Stimulated activated CD4-positive, alpha-beta T cell treated with anti-CD3 and anti-CD28 coated beads, Interleukin-15, amount 100 ng/mL, for 48 hours (primary cell): ENCODE data around the gene ILDR2.

Source experiments
- DNase-seq, 2 donors: peaks; one replicate each; pipeline ENCODE4 v3.0.0-alpha.2; 2020; ENCODE audit warnings: low read depth in 2 of 2

The ILDR2 gene, protein sequence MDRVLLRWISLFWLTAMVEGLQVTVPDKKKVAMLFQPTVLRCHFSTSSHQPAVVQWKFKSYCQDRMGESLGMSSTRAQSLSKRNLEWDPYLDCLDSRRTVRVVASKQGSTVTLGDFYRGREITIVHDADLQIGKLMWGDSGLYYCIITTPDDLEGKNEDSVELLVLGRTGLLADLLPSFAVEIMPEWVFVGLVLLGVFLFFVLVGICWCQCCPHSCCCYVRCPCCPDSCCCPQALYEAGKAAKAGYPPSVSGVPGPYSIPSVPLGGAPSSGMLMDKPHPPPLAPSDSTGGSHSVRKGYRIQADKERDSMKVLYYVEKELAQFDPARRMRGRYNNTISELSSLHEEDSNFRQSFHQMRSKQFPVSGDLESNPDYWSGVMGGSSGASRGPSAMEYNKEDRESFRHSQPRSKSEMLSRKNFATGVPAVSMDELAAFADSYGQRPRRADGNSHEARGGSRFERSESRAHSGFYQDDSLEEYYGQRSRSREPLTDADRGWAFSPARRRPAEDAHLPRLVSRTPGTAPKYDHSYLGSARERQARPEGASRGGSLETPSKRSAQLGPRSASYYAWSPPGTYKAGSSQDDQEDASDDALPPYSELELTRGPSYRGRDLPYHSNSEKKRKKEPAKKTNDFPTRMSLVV

DNA sequence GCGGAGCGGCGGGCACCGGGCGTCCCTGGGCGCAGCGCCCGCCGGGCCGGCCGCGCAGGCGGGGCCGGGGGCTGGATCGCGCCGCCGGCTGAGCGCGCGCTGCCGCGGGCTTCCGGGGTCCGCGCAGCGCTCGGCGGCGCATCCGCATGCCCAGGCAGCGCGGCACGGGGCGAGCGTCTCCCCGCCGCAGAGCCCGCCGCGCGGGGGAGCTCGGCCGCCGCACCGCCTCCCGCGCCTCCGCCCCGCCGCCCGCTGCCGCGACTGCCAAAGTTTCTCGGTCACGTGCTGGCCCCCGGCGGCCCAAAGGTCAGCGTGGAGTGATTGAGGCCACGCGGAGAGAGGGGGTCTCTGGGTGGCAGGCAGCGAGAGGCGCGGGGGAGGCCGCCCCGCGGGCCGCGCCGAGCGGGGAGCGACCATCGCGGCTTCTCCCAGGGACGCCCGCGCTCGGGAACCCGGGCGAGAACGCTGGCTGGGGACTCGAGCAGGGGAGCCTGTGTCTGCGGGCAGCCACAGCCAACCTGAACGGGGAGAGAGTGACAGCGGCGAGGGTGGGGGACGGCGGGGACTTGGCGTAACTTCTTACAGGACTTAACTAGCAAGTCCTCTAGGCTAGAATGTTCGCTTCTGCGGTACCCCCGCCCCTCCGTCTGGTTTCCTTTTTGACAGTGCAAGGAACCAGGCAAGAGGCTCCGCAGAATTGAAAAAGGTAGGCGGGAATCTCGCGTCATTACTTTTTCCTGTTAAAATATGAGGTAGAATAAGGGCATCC is at the start of gene ILDR2:
ILDR2 (minus strand) TSS at position 180 of the 769 bp plus-strand sequence. CDS start 272 bp downstream, outside the sequence.
- DNase-seq = peak; percentile 54 to 58

DNA sequence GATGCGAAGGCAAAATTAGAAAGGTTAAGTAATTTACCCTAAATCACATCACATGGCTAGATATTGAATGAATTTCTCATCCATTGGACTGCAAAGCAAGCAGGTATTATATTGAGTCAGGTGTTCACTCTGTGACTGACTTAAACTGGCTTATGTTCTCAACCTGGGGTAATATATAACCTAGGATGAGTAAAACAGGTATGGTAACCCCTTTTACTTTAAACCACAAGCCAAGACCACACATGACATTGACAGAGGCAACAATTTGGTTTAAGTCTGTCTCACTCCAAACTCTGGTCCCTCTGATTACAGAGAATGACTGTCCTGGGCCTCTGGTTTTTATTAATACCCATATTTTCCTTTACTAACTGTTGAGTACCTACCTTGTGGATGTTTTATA is 47.0 kb upstream of the ILDR2 start:
- no peak for DNase-seq

DNA sequence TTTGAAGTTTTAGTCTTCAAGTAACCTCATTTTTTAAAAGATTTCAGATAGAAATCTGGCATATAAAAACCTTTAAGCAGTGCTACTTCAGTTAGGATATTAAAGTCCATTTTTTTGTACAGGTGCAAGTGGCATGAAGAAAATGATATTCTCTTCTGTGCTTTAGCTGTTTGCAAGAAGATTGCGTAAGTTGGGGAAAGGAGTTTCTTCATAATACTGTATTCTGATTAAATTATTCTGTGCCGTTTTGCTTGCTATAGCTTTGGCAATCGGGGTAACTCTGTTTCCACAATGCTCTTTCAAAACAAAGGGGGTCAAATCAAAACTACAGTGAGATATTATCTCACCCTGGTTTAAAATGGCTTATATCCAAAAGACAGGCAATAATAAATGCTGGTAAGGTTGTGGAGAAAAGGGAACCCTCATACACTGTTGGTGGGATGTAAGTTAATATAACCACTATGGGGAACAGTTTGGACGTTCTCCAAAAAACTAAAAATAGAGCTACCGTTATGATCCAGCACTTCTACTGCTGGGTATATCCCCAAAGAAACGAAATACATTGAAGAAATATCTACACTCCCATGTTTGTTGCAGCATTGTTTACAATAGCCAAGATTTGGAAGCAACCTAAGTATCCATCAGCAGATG is 40.9 kb upstream of the ILDR2 start:
- DNase-seq = no peak

DNA sequence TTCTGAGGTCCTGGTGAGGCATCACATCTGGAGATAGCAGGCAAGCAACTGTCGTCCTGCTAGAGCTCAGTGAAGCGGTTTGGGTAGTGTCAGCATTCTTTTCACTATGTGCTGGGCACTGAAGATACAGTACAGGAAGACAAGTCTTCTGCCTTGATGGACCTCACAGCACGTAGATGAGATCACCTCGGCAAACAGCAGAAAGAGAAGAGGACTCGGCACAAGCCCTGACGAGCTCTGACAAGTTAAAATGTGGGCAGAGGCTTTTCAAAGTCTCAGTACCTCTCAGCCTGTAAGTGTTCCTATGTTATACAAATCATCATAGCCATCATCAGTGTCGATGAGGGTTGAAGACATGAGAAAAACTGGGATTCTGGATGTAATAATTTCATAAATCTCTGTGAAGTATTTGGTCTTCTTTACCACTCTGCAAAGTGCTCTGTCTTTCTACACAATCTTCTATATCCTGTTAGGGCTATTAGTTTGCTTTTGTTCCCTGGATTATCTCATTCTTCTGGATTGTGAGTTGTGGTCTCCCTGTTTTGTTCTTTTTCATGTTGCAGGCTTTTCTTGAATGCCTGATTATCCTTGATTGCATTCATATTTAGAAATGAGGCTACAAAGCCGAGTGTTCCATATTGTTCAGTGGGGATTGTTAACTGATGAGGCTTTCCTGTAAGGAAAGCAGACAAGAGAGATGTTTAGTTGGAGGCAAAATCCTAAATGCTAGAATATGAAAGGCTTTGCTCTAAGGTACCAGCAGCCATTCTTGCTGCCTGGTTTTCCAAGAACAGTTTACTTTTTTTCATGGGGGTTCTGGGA is 38.0 kb upstream of the ILDR2 start:
- no peak for DNase-seq

DNA sequence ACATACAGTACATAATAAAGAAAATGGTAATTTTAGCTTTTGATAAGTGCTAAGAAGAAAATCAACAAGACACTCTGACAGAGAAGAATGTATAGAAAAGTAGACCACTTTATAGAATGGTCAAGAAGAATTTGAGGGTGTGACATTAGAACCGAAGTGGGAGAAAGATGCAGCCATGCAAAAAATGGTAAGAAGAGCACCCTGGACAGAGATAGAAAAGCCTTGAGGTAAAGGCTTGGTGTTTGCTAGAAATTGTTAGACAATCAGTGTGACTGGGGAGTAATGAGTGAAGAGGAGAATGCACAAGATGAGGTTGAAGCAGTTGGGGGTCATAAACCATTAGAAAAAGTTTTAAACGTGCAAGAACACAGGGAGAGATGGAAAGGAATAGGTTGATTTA is 37.2 kb upstream of the ILDR2 start:
- no peak for DNase-seq

DNA sequence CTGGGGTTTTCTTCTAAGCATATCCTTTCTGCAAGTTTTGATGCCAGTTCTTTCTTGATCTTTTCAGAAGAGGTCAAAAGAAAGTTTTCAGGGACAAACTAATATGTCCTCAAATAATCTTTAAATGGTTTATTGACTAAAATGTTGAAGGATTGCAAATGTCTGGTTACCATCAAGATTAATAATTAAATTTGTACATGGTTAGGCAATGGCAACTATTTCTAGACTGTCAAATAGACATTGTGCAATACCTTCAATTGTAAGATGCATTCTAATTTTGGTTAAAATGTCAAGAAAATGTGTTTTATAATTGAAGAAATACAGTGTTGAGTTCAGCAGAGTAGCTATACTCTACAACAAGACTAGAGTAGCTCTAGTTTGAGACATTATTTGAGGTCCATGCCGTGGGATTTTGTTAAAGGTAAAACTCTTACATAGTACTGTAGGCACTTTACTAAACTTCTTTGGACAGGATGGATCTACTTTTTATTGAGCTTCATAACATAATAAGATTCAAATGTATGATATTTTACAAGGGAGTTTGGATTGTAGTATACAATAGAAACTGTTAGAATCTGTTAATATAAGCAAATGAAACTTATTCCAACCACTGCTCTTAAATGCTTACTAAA is 36.3 kb upstream of the ILDR2 start:
- no peak for DNase-seq

DNA sequence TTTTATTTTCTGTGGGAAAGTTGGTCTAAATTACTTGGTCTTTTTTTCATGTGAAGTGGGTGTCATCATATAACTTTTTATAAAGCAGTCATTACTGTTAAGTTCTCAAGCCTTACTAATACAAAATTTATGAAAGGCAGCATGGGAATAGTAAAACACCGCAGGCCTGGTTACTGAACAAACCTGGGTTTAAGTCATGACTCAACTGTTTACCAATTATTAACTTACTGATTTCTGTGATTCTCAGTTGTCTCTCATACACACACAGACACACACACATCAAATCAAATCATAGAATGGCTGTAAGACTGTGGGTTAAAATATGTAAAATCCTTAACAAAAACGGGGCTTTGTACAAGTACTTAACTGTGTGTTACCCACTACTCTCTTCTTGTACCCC is 28.4 kb upstream of the ILDR2 start:
- DNase-seq = no peak

DNA sequence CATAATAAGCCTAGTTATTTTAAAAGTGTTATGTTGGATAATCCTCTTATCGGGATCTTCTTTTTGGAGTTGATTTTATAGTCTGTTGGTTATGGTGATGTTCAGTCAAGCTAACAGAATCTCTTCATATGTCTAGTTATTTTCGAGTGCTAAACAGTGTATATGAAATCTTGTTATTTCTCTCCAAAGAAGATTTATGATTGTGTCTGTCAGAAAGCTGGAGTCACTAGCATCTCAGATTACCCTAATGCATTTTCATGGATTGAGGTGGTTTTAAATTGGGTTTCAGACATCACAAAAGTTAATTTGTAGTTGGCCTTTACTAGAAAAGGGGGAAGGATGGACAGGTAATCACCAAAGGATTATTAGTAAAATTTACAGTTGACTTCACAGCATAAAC is 27.0 kb upstream of the ILDR2 start:
- DNase-seq = no peak

DNA sequence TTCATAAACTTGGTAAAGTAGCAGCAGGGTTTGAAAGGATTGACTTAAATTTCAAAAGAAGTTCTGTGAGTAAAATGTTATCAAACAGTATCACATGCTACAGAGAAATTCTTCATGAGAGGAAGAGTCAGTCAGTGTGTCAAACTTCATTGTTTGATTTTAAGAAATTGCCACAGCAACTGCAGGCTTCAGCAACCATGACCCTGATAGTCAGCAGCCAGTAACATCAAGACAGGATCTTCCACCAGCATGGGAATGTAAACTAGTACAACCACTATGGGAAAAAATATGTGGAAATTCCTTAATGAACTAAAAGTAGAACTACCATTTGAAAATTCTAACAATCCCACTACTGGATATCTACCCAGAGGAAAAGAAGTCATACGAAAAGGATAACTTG is 25.2 kb upstream of the ILDR2 start:
- DNase-seq = no peak

DNA sequence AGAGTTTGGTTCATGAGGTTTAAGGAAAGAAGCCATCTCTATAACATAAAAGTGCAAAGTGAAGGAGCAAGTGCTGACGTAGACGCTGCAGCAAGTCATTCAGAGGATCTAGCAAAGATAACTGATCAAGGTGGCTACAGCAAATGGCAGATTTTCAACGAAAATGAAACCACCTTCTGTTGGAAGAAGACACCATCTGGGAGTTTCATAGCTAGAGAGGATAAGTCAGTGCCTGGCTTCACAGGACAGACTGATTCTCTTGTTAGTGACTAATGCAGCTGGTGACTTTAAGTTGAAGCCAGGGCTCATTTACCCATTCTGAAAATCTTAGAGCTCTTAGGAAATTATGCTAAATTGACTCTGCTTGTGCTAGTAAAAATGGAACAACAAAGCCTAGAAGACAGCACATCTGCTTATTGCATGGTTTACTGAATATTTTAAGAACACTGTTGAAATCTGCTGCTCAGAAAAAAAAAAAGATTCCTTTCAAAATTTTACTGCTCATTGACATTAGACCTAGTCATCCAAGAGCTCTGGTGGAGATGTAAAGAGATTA is 24.2 kb upstream of the ILDR2 start:
- no peak for DNase-seq

DNA sequence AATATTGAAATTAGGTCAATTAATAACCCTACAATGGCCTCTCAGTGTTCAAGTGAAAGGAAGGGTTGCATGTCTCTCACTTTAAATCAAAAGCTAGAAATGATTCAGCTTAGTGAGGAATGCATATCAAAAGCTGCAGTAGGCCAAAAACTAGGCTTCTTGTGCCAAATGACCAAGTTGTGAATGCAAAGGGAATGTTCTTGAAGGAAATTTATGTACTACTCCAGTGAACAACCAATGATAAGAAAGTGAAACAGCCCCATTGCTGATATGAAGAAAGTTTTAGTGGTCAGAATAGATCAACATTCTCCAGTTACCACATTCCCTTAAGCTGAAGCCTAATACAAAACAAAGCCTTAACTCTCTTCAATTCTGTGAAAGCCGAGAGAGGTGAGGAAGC is 23.7 kb upstream of the ILDR2 start:
- no peak for DNase-seq

DNA sequence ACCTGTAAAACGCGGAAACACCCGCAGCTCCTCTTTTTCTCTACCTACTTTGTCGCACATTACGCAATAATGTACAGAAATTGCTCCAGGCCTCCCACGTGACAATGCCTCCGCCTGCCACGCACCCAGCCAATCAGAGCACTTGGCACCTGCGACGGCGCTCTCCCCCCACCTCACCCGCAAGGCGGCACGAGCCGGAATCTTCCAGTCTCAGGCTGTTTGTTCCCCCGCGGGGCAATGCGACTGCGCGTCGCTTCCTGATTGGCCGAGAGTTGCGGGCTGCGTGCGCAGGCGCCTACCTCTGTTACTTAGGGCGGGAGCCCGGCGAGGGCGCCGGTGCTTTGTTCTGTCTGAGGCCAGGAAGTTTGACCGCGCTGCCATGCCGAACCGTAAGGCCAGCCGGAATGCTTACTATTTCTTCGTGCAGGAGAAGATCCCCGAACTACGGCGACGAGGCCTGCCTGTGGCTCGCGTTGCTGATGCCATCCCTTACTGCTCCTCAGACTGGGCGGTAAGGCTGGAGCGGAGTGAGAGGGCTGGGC is 13.7 kb upstream of the ILDR2 start, which contains the start of gene MAEL:
MAEL (plus strand) TSS at position 307 of the 542 bp plus-strand sequence; CDS start at position 380, 73 bp downstream.
- DNase-seq = no peak

DNA sequence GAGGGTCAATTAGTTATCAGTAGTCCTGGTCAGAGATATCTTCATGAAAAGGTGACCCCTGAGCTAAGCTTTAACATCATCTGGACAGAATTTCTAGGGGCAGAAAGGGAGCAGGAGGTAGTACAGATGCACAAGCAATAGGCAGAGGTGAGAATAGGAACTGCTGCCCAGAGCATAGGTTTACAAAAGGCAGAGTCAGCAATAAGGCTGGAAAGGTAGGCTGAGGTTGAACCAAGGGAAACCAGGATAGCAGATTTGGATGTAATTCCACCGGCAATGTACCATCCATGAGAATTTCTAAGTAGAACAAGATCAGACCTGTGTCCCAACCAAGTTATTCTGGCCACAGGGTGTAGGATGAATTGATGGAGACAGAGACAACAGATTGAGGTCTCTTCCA is 6.2 kb upstream of the ILDR2 start:
- no peak for DNase-seq

DNA sequence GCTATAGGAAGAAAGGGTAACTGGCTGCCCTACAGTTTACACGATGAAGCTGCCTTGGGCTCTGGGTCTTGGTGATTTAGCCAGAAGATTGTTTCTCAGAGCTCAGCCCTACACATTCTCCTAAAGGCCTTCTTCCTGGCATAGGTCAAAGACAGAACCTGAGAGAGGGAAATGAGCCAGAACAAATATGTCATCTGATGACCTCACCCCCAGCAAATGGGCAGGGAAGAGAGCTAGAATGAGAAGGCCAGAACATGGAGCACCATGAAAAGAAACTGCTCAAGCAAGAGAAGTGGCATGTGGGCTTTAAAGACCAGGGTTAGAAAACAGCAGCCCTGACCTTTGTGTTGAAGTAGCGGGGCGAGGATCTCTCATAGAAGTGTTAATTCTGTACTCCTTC is 5.5 kb upstream of the ILDR2 start:
- DNase-seq = no peak

DNA sequence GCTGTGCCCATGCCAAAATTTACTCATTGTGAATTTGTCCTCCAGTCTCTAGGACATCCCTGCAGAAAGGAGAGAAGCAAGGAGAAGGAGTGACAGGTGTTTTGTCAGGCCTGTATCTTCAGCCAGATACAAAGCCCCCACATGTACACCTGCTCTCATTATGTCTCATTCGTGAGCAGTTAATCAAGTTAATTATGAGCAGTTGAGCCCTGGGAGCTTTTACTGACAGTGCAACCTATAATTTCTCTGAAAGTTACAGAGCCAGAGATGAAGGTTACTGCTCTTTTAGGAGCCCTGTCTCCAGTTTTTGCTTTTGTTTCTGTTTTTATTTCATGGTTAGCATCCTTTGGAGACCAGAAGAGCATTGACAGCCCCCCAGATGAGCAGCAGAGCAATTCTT is 5.0 kb upstream of the ILDR2 start:
- DNase-seq = no peak

DNA sequence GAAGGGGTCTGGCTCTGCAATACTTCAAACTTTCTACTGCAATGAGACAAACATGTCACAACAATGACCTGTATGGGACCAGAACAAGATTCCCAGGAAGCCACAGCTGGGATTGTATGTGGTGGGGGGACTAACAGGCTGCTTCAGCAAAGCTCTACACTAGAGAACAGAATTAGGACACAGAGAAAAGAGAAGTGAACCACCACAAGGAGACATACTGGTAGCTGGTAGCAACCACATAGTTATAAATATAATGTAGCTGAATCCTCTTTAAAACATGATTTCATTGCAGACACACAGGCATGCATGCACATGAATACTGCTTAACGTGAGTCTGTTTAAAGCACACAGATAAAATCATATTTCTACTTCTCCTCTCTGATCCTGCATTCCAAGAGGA is 3.5 kb upstream of the ILDR2 start:
- DNase-seq = no peak

DNA sequence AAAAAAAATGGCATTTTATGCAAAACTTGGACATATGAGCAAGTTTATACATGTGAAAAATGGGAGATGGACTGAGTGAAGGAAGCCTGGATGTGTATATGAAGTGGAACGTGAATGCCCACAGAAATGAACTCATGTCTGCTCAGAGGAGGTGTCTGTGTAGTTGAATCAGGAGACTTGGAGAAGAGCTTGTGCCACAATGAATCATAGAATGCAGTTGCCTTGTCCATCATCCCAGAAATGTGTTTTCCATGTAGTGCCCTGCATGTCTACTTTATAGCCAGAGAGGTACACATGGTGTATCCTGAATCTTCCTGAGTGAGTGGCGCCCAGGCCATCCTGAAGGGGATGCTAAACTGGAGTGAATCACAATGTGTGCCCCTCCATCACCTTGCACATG is 2.6 kb upstream of the ILDR2 start:
- DNase-seq = no peak

DNA sequence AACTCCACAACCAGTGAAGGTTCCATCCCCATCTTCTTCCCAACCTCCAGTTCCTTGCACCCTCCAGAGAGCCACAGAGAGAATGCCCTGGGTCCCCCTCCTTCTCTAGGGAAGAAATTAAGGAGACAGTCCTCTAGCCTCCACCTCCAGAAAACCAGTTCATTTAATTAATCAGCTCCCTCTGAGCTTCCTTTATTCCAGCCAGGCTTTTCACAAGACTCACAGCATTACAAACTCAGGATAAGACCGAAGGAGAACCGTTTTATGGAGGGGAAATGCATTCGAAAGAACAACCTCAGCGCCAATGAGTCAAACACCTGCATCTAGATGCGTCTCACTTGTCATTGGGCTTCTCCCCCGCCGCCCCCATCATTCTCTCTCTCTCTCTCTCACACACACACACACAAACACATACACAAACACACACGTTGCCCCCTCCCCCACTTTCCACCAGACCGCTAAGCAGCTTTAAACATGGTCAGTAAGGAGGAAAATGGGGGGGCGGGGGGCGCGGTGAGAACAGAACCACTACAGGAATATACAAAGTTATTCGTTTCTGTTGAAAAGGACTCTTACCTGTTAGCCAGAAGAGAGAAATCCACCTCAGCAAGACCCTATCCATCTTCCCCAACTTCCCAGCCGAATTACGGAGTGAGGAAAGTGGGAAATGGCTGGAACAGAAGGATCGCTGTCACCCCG is 544 bp downstream of the ILDR2 start:
- peak in 1 of 2 donors; percentile 56 for DNase-seq

DNA sequence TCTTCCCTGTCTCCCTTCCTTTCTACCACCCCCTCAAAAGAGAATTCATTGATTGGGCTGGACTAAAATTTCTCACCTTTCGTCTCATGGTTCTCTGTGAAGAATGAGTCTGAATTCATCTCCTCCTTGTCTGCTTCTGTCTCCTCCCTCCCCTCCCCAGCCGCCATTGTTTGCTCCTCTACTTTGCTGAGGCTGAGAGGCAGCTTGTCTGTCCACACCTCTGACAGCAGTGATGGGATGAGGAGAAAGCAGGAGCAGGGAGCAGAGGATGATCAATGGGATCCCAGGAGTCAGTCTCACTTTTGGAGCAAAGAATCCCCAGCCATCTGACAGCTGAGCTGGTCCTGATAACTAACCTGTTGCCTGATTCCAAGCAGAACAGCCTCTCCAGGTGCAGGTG is 2.5 kb downstream of the ILDR2 start:
- DNase-seq = no peak
